ENCODE data around the gene ARL6IP6.

DNA sequence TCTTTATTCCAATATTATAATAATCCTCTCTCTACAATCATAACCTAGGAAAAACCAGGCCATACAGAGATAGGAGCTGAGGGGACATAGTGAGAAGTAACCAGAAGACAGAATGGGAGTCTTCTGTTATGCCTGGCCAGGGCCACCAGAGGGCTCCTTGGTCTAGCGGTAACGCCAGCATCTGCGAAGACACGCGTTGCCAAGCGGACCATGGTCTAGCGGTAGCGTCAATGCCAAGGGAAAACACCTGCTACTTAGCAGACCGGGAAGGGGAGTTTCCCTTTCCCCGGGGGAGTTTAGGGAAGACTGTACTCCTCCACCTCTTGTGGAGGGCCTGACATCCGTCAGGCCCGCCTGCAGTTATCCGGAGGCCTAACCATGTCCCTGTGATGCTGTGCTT is 36.6 kb downstream of the ARL6IP6 start:
- TF ChIP-seq, protein P1, sequence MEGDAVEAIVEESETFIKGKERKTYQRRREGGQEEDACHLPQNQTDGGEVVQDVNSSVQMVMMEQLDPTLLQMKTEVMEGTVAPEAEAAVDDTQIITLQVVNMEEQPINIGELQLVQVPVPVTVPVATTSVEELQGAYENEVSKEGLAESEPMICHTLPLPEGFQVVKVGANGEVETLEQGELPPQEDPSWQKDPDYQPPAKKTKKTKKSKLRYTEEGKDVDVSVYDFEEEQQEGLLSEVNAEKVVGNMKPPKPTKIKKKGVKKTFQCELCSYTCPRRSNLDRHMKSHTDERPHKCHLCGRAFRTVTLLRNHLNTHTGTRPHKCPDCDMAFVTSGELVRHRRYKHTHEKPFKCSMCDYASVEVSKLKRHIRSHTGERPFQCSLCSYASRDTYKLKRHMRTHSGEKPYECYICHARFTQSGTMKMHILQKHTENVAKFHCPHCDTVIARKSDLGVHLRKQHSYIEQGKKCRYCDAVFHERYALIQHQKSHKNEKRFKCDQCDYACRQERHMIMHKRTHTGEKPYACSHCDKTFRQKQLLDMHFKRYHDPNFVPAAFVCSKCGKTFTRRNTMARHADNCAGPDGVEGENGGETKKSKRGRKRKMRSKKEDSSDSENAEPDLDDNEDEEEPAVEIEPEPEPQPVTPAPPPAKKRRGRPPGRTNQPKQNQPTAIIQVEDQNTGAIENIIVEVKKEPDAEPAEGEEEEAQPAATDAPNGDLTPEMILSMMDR (IDR thresholded peaks at IDR 0.05) = peak; percentile 59
- TF ChIP-seq TCF7L2 (IDR thresholded peaks at IDR 0.05; ENCODE audit: low read depth, low read length) (no peak), POLR2AphosphoS5 (IDR thresholded peaks at IDR 0.05; ENCODE audit: low read depth, low read length) (no peak)

All from Panc1 (cell line).